HG02763 (cell line): Measurements from ENCODE around the gene RNH1.

ENCODE experiments used
- ATAC-seq: cut with Tn5 transposase; IDR thresholded peaks from one replicate; pipeline ENCODE4 v1.9.1; 2021; ENCODE audit warnings: mild to moderate bottlenecking, moderate library complexity; ENCODE audit not compliant: unreplicated experiment

RNH1 gene

DNA sequence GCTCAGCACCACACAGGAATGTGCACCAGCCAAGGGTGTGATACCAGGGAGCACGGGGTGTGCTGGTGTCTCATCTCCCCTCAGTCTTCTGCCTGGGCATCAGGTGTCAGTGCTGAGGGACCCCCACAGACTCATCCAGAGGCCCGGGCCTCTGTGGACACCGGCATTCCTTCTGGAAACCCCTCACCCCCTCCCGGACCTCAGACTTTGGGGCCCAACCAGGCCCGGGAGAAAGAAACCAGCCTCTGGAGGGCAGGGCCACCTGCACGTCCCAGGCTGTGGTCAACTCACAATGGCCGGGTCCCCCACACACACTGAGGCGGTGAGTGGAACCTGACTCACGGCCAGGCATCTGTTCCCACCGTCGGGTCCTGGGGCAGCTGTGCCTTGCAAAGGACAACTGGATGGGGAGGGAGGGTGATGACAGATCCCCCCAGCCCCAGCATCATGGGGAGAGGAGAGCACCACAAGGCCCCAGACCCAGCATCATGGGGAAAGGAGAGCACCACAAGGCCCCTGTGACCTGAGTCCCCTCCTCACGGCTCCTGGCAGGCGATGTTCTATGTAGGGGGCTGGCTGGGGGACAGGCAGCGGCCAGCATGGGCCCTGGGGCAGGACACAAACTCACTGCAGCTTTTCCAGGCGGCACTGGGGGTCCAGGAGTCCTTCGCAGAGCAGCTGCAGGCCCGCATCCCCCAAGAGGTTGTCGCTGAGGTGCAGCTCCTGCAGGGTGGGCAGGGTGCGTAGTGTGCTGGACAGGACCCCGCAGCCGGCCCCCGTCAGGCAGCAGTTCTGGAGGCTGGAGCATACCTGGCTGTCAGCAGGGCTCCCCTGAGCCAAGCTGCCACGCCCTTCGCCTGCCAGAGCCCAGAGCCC lies 7.6 kb downstream of the RNH1 start:
- ATAC-seq: no peak

DNA sequence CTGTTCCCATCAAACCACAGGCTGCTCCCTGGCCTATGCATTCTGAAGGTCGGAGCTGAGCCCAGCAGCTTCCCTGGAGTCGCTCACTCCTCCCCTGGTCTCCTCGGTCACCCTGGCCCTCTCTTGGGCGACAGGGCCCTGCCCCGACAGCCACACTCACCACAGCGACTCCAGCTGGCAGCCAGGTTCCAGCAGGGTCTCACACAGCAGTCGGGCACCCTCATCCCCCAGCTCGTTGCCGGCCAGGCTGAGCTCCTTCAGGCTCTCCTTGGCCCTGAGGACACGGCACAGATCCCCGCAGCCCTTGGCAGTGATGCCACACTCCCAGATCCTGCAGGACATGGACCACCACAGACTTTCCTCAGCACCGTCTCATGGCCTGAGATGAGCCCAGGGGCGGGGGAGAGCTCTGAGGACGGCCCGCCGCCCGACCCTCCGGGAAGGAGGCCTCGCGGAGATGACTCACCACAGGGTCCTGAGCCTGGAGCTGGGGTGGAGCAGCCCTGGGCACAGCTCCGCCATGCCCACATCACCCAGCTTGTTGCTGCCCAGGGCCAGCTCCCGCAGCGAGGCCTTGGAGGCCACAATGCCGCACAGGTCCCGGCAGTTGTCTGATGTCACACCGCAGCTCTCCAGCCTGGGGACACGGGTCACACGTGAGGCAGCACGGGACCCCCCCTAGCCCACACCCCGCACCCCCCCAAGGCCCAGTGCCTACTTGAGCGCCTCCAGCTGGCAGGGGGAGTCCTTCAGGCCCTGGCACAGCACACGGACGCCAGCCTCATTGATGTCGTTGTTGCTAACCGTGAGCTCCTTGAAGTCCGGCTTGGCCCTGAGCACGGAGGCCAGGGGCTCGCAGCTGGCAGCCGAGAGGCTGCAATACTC lies 8.5 kb downstream of the RNH1 start:
- no peak for ATAC-seq

DNA sequence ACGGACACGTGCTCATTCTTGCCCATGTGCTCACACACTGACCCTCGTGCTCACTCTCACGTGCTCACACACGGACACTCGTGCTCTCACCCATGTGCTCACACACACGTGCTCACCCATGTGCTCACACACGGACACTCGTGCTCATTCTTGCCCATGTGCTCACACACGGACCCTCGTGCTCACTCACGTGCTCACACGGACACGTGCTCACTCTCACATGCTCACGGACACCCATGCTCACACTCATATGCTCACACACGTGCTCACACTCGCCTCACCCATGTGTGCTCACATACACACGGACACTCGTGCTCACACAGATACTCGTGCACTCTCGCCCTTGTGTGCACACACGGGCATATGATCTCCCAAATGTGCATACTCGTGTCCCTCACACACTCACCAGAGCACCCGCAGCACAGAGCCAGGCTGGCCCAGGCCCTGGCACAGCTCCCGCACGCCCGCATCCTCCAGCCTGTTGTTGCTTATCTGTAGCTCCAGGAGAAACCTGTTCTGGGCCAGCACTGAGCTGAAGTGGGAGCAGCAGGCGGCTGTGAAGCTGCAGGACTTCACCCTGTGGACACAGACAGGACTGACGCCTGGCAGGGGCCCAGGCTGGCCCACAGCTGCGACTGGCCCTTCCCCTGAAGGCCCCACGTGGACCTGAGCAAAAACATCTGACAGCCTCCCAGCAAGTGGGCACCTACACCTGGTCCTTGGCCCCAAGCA lies 9.3 kb downstream of the RNH1 start:
- ATAC-seq: no peak

DNA sequence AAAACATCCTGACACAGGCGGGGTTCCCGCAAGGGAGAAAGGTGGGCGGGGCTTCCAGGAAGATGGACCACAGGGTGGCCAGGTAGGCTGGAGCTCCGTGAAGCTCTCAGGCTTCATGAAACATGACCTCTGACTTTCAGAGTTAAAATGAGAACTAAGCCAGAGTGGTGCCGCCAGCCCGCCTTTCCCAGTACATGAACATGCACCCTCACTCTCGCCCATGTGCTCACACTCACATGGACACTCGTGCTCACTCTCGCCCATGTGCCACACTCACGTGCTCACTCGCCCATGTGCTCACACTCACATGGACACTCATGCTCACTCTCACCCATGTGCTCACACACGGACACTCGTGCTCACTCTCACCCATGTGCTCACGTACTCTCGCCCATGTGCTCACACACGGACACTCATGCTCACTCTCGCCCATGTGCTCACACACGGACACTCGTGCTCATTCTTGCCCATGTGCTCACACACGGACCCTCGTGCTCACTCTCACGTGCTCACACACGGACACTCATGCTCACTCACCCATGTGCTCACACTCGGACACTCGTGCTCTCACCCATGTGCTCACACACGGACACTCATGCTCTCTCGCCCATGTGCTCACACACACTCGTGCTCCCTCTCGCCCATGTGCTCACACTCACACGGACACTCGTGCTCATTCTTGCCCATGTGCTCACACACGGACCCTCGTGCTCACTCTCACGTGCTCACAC lies 10.0 kb downstream of the RNH1 start:
- ATAC-seq: no peak

DNA sequence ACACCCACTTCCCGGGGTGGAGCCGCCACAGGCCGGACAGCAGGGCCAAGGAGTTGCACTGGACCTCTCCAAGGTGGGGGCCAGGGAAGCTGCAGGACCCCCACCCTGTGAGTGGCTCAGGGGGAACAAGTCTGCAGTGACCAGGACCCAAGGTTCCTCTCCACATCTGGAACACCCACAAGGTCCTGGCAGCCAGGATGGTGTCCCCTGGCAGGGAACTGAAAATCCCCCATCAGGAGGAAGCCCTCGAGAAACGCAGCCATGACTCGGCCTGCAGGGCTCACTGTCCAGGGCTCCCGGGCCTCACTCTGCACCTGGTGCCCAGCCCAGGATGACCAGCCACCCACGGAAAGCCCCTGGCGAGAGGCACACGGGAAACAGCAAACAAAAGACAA lies 11.5 kb downstream of the RNH1 start:
- ATAC-seq: no peak

DNA sequence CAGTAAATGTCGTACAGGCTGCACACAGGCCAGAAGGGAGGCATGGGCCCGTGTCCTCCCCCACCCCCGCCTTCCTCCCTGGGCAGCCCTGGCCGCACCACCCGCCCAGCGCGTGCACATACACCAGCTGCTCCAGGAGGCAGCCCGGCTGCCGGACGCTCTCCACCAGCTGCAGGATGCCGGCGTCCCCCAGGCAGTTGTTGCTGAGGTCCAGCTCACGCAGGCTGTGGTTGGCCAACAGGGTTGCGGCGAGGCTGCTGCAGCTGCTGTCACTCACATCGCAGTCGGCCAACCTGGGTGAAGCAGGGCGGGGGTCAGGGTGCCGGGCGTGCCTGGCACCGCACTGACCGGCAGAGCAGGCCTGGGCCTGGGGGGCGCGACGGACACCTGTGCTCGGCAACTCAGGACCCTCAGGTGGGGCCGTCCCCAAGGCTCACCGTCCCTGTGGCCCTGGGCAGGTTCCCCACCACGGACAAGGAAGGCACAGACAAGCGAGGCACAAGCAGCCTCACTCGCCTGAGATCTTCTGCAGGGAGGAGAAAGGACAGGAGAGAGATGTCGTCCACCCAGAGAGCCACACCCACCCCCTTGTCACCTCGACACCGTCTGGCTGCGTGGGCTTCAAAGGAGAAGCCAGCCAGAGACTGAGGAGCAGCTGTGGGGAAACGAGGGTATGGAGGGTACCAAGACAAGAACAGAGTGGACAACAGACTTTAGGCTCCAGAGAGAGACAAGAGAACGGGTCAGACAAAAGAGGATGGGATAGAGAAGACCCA lies 12.1 kb downstream of the RNH1 start:
- ATAC-seq: no peak

DNA sequence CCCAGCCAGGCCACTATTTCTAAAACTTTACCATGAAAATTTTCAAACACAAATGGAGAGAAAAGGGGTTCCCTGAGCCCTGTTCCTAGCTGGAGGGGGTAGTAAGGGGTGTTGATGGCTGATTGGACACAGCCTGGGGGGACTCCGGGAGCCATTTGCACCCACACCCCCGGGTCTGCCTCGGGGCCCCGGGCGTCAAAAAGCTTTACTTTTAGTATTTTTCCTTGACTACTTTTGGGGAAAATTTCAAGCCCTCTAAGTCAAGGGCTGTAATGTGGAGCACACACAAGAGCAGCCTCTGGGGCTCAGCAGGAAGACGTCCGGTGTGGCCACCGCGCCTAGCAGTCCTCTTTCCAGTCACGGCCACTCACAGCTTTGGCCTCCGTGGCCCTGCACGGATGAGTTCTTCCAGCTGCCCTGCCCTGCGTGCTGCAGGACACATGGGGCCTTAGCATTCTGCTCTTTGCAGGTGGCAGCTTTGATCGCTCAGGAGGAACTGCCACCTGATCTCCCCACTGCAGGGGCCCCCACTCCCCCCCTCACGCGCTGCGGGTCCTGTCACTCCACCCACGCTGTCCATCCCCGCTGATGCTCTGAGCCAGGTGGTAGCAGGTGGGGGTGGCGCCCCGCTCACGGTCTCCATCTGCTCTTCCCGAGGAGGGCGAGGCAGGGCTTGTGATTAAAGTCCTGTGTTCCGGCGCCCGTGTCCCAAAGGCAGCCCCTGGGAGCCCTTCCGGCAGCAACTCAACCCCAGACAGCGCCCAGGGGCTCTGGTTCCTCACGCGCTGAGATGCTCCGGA lies 14.4 kb downstream of the RNH1 start:
- ATAC-seq: no peak

DNA sequence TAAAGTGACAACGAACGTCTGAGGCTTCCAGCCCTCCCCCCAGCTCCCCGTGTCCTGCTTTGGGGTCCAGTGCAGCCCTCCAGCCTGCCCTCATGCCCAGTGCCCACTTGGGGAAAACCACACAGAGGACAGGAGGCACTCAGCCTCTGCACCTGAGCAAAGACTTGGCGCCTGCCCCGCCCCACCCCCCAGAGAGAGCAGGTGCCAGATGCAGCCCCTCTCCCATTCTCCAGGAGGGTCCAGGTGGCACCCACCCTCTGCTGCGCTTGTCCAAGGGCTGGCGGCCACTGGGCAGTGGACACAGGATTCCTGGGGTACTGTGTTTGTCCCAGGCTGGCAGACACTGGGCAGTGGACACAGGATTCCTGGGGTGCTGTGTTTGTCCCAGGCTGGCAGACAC lies 15.7 kb downstream of the RNH1 start:
- ATAC-seq: no peak

DNA sequence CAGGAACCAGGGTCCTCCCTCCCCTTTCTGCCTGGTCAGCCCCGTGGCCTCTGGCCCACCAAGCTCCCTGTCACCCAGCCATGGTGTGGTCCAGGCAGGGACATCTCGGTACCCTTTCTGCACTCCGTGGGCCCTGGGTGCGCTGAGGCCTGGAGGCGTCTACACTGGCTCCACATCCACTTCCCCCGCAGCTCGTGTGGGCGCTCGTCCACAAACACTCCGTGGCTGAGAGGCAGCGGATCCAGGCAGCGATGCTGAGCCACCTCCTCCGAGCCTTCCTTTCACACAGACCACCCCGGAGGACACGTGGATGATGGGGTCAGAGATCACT lies 16.1 kb downstream of the RNH1 start:
- no peak for ATAC-seq

DNA sequence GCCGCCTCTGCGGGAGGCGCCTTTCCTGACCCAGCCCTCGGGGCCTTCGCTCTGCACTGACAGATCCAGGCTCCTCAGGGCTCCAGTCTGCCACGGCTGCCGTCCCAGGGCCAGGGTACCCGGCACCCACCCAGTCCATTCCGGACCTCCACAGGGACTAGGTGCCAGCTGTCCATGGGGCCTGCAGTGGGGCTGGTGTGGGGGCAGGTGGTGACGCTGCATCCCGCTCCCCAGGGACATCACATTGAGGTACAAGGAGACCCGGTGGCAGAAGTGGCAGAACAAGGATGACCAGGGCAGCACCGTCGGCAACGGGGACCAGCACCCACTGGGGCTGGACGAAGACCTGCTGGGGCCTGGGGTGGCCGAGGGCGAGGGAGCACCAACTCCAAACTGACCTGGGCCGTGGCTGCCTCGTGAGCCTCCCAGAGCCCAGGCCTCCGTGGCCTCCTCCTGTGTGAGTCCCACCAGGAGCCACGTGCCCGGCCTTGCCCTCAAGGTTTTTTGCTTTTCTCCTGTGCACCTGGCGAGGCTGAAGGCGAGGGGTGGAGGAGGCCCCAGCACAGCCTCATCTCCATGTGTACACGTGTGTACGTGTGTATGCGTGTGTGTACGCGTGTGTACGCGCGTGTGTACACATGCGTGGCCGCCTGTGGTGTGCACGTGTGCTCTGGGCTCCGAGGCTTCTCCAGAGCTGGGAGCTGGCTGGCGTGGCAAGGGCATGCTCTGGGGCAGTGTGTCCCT lies 16.7 kb downstream of the RNH1 start:
- no peak for ATAC-seq

DNA sequence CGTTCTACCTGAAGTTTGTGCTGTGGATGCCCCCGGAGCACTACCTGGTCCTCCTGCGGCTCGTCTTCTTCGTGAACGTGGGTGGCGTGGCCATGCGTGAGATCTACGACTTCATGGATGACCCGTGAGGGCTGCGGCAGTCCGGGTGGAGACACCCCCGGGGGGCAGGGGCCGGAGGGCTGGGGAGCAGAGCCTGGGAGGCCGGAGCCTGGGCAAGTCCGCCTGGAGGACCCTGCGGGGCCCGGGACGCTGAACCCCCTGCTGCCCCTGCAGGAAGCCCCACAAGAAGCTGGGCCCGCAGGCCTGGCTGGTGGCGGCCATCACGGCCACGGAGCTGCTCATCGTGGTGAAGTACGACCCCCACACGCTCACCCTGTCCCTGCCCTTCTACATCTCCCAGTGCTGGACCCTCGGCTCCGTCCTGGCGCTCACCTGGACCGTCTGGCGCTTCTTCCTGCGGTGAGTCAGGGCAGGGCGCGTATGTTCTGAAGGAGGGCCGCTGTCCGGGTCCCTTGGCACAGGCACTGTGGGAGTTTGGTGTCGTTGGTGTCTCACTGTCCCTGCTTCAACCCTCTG lies 17.3 kb downstream of the RNH1 start:
- no peak for ATAC-seq

DNA sequence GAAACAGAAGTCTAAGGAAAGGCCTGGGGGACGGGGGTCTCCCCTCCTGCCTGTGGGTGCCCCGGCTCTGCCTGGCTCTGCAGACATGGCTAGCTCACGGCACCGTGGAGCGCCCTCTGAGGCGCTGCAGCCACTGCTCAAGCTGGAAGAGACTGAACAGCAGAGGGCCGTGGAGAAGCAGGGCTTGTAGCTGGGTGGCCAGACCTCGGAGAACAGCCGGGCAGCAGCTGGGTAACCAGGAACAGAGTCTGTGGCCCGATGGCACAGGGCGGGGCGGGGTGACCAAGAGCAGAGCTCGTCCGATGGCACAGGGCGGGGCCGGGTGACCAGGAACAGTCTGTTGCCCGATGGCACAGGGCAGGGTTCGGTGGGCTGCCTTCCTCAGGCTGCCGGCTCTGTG lies 18.1 kb downstream of the RNH1 start:
- ATAC-seq: no peak

DNA sequence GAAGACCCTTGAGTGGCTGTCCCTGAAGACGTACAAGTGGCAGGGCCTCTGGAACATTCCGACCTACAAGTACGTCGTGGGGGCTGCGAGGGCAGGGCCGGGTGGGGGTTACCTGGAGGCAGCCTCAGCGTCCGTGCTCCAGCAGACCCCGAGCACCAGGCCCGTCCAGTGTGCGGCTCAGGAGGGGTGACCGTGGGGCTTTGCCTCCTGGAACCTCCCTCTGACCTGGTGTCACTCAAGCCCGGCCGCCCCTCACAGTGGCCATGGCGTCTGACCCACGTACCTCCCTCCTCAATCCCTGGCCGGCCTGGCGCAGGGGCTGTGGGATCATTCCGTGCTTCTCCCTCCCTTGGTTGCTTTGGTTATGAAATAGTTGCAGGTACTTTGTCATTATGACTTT lies 18.5 kb downstream of the RNH1 start:
- ATAC-seq: no peak

DNA sequence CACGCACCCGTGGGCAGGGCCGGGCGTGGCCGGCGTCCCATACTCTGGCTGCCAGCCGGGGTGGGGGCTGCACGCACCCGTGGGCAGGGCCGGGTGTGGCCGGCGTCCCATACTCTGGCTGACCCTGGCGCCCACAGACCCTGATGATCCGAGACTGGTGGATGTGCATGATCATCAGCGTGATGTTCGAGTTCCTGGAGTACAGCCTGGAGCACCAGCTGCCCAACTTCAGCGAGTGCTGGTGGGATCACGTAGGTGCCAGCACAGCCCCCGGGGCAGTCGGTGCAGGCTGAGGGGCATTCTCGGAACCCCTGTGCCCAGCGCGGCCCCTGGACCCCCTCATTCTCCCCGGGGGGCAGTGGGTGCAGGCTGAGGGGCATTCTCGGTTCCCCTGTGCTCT lies 19.0 kb downstream of the RNH1 start:
- ATAC-seq: no peak

DNA sequence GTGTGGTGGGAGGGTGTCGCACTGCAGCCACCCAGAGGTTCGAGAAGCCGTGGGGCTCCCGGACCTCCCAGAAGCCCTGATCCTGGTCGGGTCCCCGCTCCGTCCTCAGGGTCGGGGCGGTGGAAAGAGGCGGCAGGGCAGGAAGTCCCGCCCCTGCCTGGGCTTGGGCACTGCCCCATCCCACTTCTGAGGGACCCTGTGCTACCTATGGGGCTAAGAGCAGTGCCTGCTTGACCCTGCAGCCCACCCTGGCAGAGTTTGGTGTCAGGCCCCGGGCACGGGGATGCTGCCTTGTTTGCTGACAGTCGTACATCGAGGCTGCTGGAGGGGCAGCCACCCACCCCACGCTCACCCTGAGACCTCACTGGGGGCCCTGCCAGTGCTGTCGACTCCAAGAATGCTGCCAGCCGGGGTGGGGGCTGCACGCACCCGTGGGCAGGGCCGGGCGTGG lies 19.4 kb downstream of the RNH1 start:
- ATAC-seq: no peak

DNA sequence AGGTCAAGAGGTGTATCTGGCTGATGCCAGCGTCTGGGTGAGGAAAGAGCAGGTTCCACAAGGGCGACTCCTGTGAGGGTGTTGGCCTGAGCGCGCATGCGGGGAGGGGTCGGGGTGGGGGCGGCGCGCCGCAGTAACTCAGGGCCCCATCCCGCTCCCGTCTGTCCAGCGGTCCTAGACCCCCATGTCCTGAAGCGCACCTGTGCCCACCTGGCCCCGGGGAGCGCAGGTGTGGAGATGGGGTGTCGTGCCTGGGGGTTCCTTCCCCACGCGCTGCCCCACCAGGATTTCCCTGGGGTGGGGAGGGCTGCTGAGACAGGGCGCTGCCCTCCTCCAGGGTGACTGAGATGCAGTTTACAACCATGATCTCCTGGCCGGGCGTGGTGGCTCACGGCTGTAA lies 20.9 kb downstream of the RNH1 start:
- ATAC-seq: no peak

DNA sequence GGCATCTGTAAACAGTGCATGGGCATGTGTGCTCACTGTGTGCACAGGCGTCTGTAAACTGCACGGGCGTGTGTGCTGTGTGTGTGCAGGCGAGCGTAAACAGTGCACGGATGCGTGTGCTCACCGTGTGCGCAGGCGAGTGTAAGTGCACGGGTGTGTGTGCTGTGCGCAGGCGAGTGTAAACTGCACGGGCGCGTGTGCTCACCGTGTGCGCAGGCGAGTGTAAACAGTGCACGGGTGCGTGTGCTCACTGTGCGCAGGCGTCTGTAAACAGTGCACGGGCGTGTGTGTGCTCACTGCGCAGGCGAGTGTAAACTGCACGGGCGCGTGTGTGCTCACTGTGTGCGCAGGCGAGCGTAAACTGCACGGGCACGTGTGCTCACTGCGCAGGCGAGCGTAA lies 22.4 kb downstream of the RNH1 start:
- ATAC-seq: no peak

DNA sequence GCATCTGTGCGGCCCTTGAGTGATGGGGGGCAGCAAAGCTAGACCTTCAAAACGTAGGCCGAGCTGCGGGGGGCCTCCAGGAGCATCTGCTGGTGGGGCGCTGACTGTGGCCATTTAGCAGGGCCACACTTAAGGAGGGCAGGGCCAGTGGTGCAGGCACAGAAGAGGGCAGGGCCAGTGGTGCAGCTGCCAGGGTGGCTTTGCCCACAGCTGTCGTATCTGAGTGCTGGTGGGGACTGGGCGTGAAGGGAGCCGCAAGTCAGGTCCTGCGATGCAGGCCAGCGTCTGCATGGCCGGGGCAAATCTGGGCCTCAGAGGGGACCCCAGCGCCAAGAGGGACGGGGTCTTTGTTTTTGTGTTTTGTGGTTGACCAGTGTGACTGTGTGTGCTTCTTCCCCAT lies 27.7 kb downstream of the RNH1 start:
- ATAC-seq: no peak
